GM19395 (cell line): ENCODE measurements around the gene OTULIN.

ENCODE experiments used
- ATAC-seq: cut with Tn5 transposase; IDR thresholded peaks from one replicate; pipeline ENCODE4 v1.9.1; 2021; ENCODE audit warnings: mild to moderate bottlenecking, moderate library complexity; ENCODE audit not compliant: unreplicated experiment

The OTULIN gene

GRCh38 chr5:14716755-14717752 lies 52.5 kb downstream of the OTULIN start:
- no peak for ATAC-seq

- no peak for ATAC-seq
Observed at GRCh38 chr5:14718778-14719177, 54.3 kb downstream of the OTULIN start.

- ATAC-seq, result no peak
Observed at GRCh38 chr5:14720236-14720923, 55.9 kb downstream of the OTULIN start.

- ATAC-seq, result no peak
Observed at GRCh38 chr5:14721990-14722656, 57.6 kb downstream of the OTULIN start.

- ATAC-seq, result no peak
Observed at GRCh38 chr5:14722923-14723322, 58.4 kb downstream of the OTULIN start.

GRCh38 chr5:14723701-14724132 lies 59.2 kb downstream of the OTULIN start:
- no peak for ATAC-seq

- no peak for ATAC-seq
Observed at GRCh38 chr5:14724633-14725032, 60.1 kb downstream of the OTULIN start.

- no peak for ATAC-seq
Observed at GRCh38 chr5:14726066-14726838, 61.7 kb downstream of the OTULIN start.

GRCh38 chr5:14727428-14727865 lies 62.9 kb downstream of the OTULIN start:
- ATAC-seq, result peak; percentile 67

GRCh38 chr5:14727928-14728458 lies 63.5 kb downstream of the OTULIN start:
- ATAC-seq, result no peak

- ATAC-seq, result no peak
Observed at GRCh38 chr5:14728459-14728938, 64.0 kb downstream of the OTULIN start.

GRCh38 chr5:14729448-14730385 lies 65.2 kb downstream of the OTULIN start:
- ATAC-seq, result no peak

- ATAC-seq, result no peak
Observed at GRCh38 chr5:14730466-14730865, 65.9 kb downstream of the OTULIN start.

- no peak for ATAC-seq
Observed at GRCh38 chr5:14730881-14731280, 66.4 kb downstream of the OTULIN start.

GRCh38 chr5:14732991-14733390 lies 68.5 kb downstream of the OTULIN start:
- no peak for ATAC-seq

GRCh38 chr5:14733661-14734060 lies 69.1 kb downstream of the OTULIN start:
- ATAC-seq, result no peak

GRCh38 chr5:14734396-14734795 lies 69.9 kb downstream of the OTULIN start:
- no peak for ATAC-seq

GRCh38 chr5:14735944-14736343 lies 71.4 kb downstream of the OTULIN start:
- no peak for ATAC-seq

- ATAC-seq, result no peak
Observed at GRCh38 chr5:14737291-14737690, 72.8 kb downstream of the OTULIN start.
